Measurements from ENCODE around the gene SYNCRIP.
"Not testable (repeated sequence)": the region's sequence is repeated elsewhere in the genome, so short reads cannot be mapped to it uniquely, and the experiment has no call there.

SYNCRIP gene

GRCh38 chr6:85642774-85643536 is at the start of gene SYNCRIP:
SYNCRIP (minus strand) TSS chr6:85642886; CDS start chr6:85641439, 1,447 bp downstream.
- peak; percentile 100 for DNase-seq (ENCODE audit: low spot score)

- no peak for DNase-seq (ENCODE audit: low spot score)
Observed at GRCh38 chr6:85691478-85691877, 48.8 kb upstream of the SYNCRIP start.

- DNase-seq (ENCODE audit: low spot score), result no peak
Observed at GRCh38 chr6:85690071-85690470, 47.4 kb upstream of the SYNCRIP start.

DNA sequence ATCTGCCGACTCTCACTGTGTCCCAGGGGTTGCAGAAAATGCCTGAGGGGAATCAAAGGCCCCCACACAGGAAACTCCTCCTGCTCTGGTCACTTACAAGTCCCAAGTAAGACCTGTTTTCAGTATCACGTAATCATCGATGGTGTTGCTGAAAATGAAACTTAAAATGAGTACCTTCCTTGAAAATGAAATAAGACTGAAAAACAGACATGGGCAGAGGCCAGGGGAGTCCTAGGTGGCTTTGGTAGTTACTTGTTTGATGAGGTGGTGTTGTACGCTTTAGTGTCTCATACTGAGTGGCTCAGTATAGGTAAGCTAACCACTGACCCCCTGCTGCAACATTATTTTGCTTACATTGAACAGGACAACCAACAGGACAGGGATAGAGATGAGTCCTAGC is 43.0 kb upstream of the SYNCRIP start:
- no peak for DNase-seq (ENCODE audit: low spot score)

GRCh38 chr6:85684809-85685171 is 42.1 kb upstream of the SYNCRIP start:
- no peak for DNase-seq (ENCODE audit: low spot score)

- DNase-seq (ENCODE audit: low spot score), result no peak
Observed at GRCh38 chr6:85684133-85684808, 41.6 kb upstream of the SYNCRIP start.

DNA sequence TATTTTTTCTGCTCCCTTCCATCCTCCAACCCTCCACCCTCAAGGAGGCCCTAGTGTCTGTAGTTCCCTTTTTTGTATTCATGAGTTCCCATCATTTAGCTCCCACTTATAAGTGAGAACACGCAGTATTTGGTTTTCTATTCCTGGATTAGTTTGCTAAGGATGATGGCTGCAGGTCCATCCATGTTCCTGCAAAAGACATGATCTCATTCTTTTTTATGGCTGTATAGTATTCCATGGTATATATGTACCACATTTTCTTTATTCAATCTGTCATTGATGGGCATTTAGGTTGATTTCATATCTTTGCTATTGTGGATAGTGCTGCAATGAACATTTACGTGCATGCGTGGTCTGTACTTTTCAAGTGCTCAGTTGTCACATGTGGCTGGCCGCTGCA is 39.2 kb upstream of the SYNCRIP start:
- not testable (repeated sequence) for DNase-seq (ENCODE audit: low spot score)

DNA sequence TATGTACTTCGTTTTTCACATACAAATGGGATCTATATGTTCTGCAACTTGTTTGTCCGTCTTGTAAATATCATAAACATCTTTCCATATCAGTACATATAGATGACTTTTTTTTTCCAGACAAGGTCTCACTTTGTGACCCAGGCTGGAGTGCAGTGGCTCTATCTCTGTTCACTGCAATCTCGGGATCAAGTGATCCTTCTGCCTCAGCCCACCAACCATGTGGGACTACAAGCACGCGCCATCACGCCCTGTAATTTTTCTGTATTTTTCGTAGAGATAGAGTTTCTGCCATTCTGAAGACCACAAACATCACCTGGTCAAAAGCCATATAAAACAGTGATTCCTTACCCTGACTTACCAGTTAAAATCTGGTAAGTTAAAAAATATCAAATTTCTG is 37.7 kb upstream of the SYNCRIP start:
- DNase-seq (ENCODE audit: low spot score), result no peak

DNA sequence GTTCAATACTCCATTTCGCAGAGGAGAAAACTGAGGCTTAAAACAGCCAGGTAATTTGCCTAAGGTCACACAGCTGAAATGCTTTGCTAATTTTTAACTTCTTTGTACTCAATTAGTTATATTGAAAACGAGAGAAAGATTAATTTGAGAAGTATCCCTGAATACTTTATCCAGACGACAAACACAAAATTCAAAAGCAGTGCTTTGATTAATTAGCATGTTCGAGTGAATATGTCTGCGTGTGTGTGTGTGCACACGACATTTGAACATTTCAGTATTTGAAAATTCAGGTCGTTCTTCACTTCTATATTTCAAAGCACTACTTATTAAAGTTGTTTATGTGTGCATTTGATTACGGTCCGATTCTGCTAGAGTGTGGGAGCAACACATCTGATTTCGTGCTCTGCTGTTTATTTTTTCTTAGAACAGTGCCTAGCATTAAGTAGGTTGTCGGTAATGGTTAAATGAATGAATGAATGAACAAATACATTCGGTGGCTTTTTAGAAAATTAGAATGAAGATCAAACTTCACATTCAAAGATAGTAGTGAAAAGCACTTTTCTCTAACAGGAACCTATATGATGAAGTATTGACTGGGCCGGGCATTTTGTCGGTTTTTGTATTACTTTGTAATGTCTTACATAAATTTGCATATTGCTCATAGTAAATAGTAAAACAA is 36.9 kb upstream of the SYNCRIP start:
- no peak for DNase-seq (ENCODE audit: low spot score)

DNA sequence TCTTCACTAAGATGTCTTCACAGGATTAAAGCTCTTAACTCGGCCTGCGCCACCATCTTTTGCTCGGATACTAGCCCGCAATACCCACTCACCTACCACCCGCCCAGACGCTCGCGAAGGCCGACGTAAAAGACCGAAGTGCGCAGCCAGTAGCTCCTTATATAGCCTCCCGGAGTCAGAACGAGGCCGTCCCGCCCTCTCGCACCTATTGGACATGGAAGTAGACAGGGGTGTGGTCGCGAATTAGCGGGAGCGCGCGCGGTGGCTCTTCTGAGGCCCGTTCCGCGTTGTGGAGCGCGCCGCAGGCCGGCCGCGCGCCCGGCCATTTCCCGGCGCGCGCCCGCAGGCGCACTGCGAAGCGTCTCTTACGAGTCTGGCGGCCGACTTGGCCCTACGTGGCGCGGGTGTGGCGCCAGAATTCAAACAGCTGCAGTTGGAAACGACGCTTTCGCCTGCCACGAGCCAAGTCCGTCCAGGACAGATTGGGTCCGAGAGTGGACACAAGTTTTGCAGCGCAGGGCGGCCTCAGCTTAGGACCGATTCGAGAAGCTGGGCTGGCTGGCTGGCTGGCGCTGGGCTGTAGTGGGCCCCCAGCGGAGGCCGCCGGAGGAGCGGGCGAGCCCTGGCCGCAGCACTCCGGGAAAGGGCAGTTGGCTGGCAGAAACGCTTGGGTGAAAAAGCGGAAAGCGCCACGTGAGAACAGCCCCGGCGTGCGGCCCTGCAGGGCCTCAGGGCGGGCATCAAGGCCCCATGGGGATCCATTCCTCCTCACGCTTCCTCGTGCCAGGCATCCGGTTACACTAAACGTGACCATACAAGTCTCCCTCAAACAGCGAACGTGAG is 36.1 kb upstream of the SYNCRIP start:
- peak; percentile 99 for DNase-seq (ENCODE audit: low spot score)

DNA sequence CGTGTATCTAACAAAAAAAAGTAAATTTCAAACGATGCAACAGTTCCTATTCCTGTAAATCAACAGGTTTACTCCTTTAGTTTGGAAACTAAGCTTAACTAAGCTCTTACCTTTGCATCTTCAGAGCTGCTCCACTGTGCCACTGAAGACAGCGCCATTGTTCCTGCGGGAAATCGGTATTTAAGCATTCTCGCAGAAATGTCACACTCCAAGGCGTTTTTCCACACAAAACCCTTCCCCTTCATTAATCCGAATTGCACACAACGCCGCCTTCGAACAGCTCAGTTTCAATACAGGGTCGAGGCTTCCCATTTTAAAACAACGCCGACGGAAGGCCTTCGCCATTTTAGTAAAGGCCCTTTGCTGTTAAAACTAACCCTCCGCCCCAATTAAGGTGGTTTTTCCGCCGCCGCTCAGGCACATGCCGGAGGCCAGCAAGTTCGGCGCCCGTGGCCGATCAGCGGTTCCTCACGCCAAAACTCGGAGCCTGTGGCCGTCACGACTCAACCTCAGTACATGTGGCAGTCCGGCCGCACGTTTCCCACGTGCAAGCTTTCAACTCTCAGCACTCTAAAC is 35.4 kb upstream of the SYNCRIP start:
- DNase-seq (ENCODE audit: low spot score), result no peak

DNA sequence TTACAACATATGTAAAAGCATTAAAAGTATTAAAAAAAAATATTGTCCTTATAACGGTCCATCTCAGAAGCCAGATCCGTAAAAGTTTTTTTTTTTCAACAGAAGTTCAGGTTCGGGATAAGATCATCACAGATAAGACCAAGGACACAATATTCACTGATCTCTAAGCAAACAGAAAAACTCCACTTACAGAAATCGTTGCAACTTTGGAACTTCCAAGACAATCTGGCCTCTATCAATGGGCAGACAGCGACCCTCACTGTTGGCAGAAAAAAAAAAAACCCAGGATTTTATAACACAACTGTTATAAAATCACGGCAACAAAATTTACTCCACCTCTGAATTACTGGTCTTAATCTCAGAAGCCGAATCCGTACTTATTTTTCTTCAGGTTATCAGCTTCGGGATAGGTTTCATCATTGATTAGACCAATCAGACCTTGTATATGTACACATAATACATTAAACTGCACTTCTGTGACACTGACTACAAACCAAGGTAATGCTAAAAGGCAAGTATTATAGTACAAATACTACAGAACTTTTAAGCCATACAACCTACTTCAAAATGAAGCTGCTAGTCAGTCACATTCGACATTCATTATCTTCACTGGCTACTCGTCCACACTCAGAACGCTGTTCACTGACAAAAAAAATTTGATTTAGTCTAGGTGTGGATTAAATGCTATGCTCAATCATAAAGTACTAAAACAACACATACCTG is 34.7 kb upstream of the SYNCRIP start:
- no peak for DNase-seq (ENCODE audit: low spot score)

GRCh38 chr6:85676086-85676729 is 33.5 kb upstream of the SYNCRIP start:
- no peak for DNase-seq (ENCODE audit: low spot score)

- no peak for DNase-seq (ENCODE audit: low spot score)
Observed at GRCh38 chr6:85675030-85675819, 32.5 kb upstream of the SYNCRIP start.

DNA sequence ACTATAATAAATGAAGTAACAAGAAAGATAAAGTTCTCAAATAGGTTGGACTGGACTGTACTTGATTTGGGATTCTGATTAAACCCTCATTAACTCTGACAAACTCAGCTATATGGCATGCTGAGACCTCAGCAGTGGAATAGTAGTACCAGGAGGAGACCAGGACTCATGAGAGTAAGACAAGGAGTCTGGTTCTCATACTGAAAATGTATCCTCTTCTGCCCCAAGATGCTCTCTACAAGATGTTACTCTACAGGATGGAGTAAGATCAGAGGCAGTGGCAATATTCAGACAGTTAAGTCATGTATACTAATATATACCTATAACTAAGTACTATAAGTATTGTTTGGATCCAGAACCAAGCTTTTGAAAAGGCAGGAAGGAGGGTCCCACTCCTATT is 31.9 kb upstream of the SYNCRIP start:
- DNase-seq (ENCODE audit: low spot score), result no peak

DNA sequence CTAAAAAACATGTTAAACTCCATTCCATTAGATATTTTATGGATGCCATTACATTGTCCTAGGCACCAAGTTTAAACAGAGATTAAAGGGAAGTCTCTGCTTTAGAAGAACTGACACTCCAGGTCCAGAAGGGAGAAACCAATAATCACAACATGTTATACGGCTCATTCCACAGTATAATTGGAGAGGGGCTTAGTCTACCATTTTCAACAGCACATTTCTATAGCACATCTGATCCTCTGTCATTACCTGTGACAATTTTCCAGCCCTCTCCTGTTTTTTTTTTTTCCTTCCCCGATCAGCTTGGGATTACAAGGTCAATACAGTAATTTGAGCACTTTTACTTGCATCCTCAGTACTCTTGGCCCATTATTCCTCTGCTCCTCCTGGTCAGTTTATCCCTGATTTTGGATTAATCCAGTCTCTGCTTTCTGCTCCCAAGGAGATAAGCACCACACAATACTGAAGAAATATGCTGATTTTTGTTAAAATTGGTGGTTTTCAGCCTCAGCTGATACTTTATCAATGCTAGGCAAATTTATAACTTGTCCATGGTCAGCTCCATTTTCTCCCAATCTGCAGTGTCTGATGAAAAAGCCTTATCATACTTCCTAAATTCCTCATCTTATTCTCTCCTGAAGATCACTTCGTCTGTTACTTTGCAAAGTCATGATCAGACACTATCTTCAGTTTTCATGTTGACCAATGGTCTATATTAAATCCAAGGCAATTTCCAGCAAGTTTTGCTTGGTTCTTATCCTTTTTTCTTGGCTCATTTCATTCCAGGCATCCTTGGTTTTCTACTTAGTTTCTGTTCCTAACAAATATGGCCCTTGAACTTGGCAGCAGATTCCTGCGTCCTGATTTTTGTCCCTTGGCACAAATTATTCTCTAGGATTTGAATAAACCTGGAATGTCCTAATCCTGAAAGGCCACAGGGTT is 30.8 kb upstream of the SYNCRIP start:
- DNase-seq (ENCODE audit: low spot score), result no peak

- DNase-seq (ENCODE audit: low spot score), result no peak
Observed at GRCh38 chr6:85672623-85673022, 29.9 kb upstream of the SYNCRIP start.

GRCh38 chr6:85672050-85672449 is 29.4 kb upstream of the SYNCRIP start:
- no peak for DNase-seq (ENCODE audit: low spot score)

- DNase-seq (ENCODE audit: low spot score), result no peak
Observed at GRCh38 chr6:85670573-85670972, 27.9 kb upstream of the SYNCRIP start.
